Glomerular visceral epithelial cell (primary cell): ENCODE results near the gene ITGBL1.

ENCODE experiments used
- DNase-seq: peaks from one replicate; pipeline ENCODE4 v3.0.0-alpha.2; 2016; ENCODE audit errors: extremely low spot score

Gene ITGBL1

DNA sequence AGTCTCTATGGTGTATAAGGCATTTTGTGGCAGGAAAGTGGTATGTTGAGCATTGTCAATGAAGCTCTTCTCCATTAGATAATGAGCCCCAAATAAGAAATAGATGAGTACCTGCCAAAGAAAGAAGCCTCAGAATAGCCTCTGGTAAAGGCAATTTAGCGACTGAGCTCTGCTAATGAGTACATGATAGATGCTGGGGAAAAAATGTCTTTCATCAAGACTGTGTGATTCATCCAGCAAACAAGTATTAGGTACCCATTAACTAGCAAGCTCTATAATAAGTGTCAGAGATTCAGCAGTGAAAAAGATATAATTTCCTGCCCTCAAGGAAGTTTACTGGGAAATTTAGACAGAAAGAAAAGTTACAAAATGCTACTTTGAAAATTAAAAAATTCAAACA, 294.6 kb downstream of the ITGBL1 start:
- DNase-seq: peak; percentile 17

DNA sequence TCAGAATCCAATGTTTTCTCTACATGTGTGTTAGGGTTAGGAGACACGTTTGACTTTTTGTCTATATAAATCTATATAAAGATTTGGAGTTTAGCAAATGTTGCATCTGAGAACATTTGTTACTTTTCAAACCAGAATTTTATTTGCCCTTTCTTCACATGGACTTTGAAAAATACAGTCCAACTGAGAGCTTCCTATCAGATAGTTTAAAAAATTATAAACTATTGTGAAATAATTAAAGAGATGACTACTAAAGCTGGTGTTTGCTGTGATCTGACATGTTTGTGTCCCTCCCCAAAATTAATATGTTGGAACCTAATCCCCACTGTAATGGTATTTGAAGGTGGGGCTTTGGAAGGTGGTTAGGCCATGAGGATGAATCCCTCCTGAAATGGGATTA, 297.1 kb downstream of the ITGBL1 start:
- DNase-seq: no peak

DNA sequence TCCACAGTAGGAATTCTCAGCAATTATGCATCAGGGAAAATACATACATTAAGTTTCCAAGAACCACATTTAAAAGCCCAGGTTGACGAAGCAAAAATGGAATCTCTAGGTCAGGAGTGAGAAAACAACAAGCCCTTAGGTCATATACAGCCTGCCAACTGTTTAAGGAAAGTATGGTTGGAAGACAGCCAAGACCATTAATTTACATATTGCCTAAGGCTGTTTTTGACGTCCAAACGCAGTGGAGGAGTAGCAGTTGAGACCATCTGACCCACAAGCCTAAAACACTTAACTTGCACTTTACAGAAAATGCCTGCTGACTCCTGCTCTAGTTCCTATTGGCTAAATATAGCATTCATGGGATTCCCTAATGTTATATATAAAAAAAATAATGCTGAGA, 299.0 kb downstream of the ITGBL1 start:
- no peak for DNase-seq

DNA sequence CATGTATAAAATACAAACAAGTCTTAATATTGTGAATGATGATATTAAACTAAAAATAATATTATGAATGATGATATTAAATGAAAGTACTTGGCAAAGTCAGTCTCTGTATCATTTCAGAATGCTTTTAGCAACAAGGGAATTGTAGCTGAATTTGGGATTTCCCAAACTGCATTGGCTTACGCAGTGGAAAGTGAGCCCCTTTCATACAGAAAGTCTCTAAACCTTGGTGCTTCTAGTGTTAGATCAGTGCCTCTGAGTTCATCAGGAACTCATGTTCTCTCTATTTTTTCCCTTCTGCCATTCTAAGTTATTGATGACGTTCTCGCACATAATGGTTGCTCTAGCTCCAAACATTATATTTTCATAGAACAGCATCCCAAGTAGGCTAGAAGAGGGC, 300.0 kb downstream of the ITGBL1 start:
- DNase-seq: no peak

DNA sequence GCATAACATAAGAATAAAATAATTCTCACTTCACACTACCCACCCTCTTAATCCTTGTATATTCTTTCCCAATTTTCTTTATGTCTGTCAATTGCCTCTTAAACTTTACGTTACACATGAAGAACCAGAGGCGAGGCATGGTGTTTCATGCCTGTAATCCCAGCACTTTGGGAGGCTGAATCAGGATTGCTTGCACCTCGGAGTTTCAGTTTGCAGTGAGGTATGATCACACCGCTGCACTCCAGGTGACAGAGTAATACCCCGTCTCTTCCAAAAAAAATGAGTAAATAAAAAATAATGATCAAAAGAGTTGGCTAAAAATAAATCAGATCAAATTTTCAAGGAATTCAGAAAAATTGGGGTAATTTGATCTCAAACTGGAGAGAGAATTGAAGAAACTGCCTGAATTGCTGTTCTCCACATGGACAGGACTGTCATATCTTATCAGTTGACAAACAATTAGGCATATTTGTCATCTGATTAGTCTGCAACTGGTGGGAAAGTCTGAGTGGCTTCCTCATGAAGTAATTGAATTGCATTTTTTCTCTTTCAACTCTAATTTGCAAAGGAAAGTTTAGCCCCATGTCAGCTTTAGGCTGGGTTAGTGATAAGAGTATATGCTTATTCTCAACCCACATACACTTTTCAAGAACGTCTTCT, 302.9 kb downstream of the ITGBL1 start:
- no peak for DNase-seq

DNA sequence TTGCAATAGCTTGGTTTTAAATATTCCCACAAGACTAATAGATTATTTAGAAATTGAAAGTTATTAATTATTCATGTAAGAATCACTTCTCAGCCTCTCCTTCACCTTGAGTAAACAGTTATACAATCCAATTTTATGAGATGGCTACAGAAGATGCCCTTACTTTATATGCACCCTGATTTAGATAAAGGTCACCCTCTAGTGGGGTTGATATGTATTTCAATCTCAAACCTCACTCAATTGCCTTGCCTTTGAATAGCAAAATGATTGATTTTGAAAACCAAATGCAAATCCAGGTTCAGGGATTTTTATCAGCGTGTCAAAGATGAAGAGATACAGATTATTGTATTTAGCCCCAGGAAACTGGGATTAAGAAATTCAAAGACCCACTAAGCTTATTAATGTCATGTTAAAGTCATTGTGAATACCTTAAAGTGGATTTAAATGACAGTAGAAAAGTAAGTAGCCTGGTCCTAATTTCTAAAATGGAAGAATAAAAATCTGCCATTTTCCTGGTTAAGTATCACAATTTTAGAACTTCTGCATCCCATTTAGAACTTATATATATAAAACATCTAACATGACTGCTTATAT, 305.1 kb downstream of the ITGBL1 start:
- DNase-seq: peak; percentile 33

DNA sequence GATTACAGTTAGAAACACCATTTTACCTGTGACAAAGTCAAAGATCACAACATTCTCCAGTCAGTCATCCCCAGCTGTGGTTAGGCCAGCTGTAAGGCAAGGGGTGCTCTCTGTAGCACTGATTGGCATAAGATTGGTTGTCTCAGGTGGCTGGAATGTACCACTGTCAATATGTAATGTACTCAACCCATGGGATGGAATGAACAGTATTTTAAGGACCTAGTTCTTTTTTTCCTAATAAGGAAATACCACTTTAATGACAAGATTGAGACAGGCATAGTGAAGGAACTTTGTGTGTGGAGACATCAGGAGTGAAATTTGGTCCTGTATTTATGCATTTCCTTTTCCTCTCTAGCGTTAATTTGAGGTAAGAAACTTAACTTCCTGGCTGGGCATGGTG, 310.7 kb downstream of the ITGBL1 start:
- no peak for DNase-seq
